WTC11 (cell line): ENCODE results near the gene POMGNT2.

Experiments used
- CTCF ChIP-seq: fragments of 200-600 bp; IDR thresholded peaks from 2 replicates; pipeline ENCODE4 v1.8.0; 2022; ENCODE audit warnings: antibody characterized with exemption
- NFYB ChIP-seq: sonication (generic); formaldehyde crosslinking; conservative IDR thresholded peaks from 2 replicates; pipeline ENCODE4 v1.8.0; 2022; ENCODE audit warnings: low read depth, missing genetic modification reagents
- NR1H2 ChIP-seq: sonication (generic); formaldehyde crosslinking; IDR thresholded peaks from 2 replicates; pipeline ENCODE4 v1.9.0; 2021; ENCODE audit warnings: mild to moderate bottlenecking, moderate library complexity, missing genetic modification reagents
- RELA ChIP-seq: sonication (generic); formaldehyde crosslinking; IDR thresholded peaks from 2 replicates; pipeline ENCODE4 v1.8.1; 2022; ENCODE audit warnings: missing genetic modification reagents, mild to moderate bottlenecking, borderline replicate concordance

GRCh38 chr3:43093974-43094373 is 11.9 kb downstream of the POMGNT2 start:
- TF ChIP-seq NR1H2 (CRISPR knock-in tag) = no peak
- TF ChIP-seq CTCF = no peak
- TF ChIP-seq RELA (CRISPR knock-in tag) = no peak
- no peak for TF ChIP-seq NFYB (CRISPR knock-in tag)
